Measurements from ENCODE around the gene ZNF532.

GRCh38 chr18:58892488-58892887, 27.8 kb downstream of the ZNF532 start:
- TF ChIP-seq CTCF (IDR thresholded peaks at IDR 0.05; ENCODE audit: borderline replicate concordance, extremely low read depth, low read length, poor library complexity, severe bottlenecking), result no peak
- no peak for TF ChIP-seq EZH2 (IDR thresholded peaks at IDR 0.05; ENCODE audit: borderline replicate concordance, low read depth, low read length, severe bottlenecking)

Data from DND-41 (cell line).